Measurements from ENCODE around the gene TBC1D26. TPM values are rescaled to one million over a fixed set of nuclear protein-coding genes. Genes with fewer than 3 reads are reported as not detected.
A peak's percentile ranks its signal among the peaks of the same experiment; 100 is the strongest.
"Not testable (repeated sequence)": the region's sequence is repeated elsewhere in the genome, so short reads cannot be mapped to it uniquely, and the experiment has no call there.

TBC1D26 gene
- total RNA-seq (not detected), total RNA-seq (0 reads per million in 2 donors)

DNA sequence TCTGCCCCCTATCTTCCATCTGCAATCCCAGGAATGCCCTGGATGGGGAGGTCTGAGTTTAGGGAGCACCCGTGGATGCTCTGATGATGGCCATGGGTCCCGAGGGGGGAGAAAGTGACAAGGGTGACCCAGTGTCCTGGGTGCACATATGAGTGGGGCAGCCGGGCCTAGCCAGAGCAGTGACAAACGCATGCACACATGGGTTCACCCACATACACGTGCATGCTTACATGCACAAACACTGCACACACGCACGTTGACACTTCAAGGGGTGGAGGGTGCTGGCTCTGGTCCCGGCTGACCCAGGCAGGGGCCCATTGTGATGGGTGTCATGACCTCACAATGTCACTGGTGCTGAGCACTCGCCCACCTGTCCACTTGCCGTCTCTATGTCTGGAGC, at the start of gene TBC1D26:
TSS of gene TBC1D26 (plus strand) at position 384 of the 400 bp plus-strand sequence. CDS start 3,066 bp downstream, outside the sequence.
- H3K27me3 Mint-ChIP-seq; H3K9me3 ChIP-seq (ENCODE audit: control insufficient read depth, low read length, poor library complexity, severe bottlenecking); H3K36me3 Mint-ChIP-seq (ENCODE audit: low read depth); H3K4me1 Mint-ChIP-seq; H3K4me3 Mint-ChIP-seq; H3K27ac Mint-ChIP-seq; ATAC-seq; DNase-seq: not testable (repeated sequence)

DNA sequence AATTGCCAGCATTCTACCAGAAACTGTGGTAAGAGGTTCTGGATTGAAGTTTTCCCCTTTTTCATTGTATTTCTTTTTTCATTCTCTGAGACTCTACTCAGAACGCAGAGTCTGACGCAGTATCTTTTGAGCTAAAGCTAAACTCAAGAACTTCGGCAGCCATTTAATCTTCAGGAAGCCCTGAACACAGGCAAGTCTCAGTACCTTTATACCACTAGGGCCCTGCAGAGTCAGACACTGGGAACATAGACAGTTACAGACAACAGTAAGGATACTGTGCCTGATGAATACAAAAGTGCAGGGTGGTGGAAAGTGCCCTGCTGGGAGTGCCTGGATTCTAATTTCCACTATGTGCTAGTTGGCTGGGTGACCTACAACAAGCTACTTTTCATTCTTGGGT, 48.9 kb upstream of the TBC1D26 start:
- Mint-ChIP-seq H3K4me3 (peak overlapping the region; percentile 94), H3K4me1 (peaks cover 11% of the 10 kb centered on the region), H3K27ac (peak overlapping the region; percentile 86)
- H3K27me3 Mint-ChIP-seq; DNase-seq; H3K36me3 Mint-ChIP-seq (ENCODE audit: low read depth); H3K9me3 ChIP-seq (ENCODE audit: control insufficient read depth, low read length, poor library complexity, severe bottlenecking): not testable (repeated sequence)
- peak; percentile 35 for ATAC-seq

DNA sequence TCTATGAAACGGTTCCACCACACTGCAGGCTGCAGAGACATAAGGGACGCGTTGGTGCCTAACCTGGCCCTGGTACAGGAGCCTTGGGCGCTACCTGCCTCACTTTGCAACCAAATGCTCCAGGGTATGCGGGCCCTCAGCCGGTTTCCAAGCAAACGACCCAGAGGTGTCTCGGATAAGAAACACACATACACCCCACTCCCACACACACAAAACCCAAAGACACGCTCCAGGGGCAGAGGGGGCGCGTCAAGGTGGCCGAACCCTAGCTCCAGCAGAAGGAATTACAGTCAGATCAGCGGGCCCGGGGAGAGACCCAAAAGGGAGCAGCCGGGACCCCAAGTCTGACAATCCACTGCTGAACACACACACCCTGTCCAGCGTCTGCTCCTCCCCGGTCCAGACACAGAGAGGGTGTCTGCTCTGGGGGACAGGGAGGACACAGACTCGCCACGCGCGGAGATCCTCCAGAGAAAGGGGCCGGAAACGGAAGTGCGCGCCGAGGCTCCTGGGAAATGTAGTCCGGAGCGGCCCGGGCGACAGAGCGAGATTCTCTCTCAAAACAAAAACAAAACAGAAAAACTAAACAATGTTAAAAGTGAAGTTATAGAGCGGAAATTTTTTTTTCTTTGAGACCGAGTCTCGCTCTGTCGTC, 48.1 kb upstream of the TBC1D26 start, which contains the start of gene TRIM16:
TSS of gene TRIM16 (minus strand) at position 488 of the 655 bp plus-strand sequence. CDS start 32,702 bp downstream, outside the sequence.
- H3K4me3 Mint-ChIP-seq = peak within 1 kb of the TSS; percentile 94
- H3K27me3 Mint-ChIP-seq = not testable (repeated sequence)

DNA sequence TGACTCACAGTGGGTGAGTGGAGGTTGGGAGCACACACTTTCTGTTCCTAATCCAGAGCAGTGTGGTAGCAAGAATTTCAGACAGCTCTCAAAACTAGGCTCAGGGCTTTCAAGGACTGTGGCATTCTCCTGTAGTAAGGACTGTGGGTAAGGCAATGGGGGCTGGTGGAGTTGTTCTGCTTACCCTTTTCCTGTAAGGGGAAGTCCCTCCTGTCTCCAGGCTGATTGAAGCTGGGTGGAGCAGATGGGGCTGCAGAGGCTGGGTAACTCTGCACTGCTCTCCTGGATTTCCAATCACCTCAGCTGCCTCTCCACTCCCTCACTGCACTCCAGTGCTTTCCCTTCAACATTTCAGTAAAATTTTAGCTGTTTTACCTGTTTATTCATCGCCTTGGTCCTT, 44.6 kb upstream of the TBC1D26 start:
- not testable (repeated sequence) for H3K4me3 Mint-ChIP-seq; H3K27ac Mint-ChIP-seq; H3K36me3 Mint-ChIP-seq (ENCODE audit: low read depth); H3K27me3 Mint-ChIP-seq; ATAC-seq; H3K9me3 ChIP-seq (ENCODE audit: control insufficient read depth, low read length, poor library complexity, severe bottlenecking); DNase-seq
- peaks cover 11% of the 10 kb centered on the region for H3K4me1 Mint-ChIP-seq

More for the DNA sequence above, 48.1 kb upstream of the TBC1D26 start, which contains the start of gene TRIM16:
- H3K4me1 Mint-ChIP-seq = peaks cover 11% of the 10 kb centered on the region
- H3K27ac Mint-ChIP-seq = peak within 1 kb of the TSS; percentile 86
- DNase-seq (peak; percentile 69 to 72 (median 71)), ATAC-seq (peak; percentile 95)
- not testable (repeated sequence) for H3K9me3 ChIP-seq (ENCODE audit: control insufficient read depth, low read length, poor library complexity, severe bottlenecking); H3K36me3 Mint-ChIP-seq (ENCODE audit: low read depth)

- not testable (repeated sequence) for ATAC-seq; DNase-seq; H3K36me3 Mint-ChIP-seq (ENCODE audit: low read depth); H3K4me1 Mint-ChIP-seq; H3K9me3 ChIP-seq (ENCODE audit: control insufficient read depth, low read length, poor library complexity, severe bottlenecking); H3K27me3 Mint-ChIP-seq
- Mint-ChIP-seq H3K4me3 (peak overlapping the region; percentile 98), H3K27ac (peak overlapping the region; percentile 95)
Measured at GRCh38 chr17:15698967-15699366, 33.1 kb upstream of the TBC1D26 start.

- ATAC-seq = peak; percentile 96
- H3K27me3 Mint-ChIP-seq; H3K4me1 Mint-ChIP-seq; H3K36me3 Mint-ChIP-seq (ENCODE audit: low read depth); H3K9me3 ChIP-seq (ENCODE audit: control insufficient read depth, low read length, poor library complexity, severe bottlenecking): not testable (repeated sequence)
- peak within 1 kb of the TSS; percentile 98 for H3K4me3 Mint-ChIP-seq
- H3K27ac Mint-ChIP-seq = peak within 1 kb of the TSS; percentile 95
- DNase-seq = peak; percentile 76 to 92 (median 91)
Measured at GRCh38 chr17:15699413-15699924, 32.6 kb upstream of the TBC1D26 start, which contains the start of gene ZNF286A. TSS of gene ZNF286A (plus strand) at chr17:15699752. CDS start at chr17:15700330, 578 bp downstream.

DNA sequence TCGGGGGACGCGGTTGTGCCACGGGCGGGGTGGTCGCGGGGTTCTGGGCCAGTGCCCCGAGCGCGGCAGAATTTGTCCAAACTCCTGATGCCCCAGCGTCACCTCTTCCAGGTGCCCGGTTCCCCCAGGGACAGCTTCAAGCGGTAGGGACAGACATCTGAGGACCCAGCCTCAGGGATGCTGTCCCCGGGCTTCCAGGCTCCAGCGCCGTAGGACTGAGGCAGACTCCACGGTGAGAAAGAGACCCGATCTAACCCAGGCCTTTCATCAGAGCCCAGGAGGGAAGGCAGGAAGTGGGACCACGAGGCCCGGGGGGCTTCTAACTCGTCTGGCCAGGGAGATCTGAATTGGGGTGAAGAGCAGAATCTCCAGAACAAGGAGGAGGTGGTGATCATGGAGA, 32.1 kb upstream of the TBC1D26 start:
- not testable (repeated sequence) for H3K27me3 Mint-ChIP-seq; H3K36me3 Mint-ChIP-seq (ENCODE audit: low read depth); H3K4me1 Mint-ChIP-seq; H3K9me3 ChIP-seq (ENCODE audit: control insufficient read depth, low read length, poor library complexity, severe bottlenecking); DNase-seq
- peak; percentile 2 for ATAC-seq
- Mint-ChIP-seq H3K4me3 (peak overlapping the region; percentile 98), H3K27ac (peak overlapping the region; percentile 95)

- not testable (repeated sequence) for H3K4me3 Mint-ChIP-seq; H3K36me3 Mint-ChIP-seq (ENCODE audit: low read depth); H3K27ac Mint-ChIP-seq; DNase-seq; H3K9me3 ChIP-seq (ENCODE audit: control insufficient read depth, low read length, poor library complexity, severe bottlenecking); ATAC-seq; H3K27me3 Mint-ChIP-seq; H3K4me1 Mint-ChIP-seq
Measured at GRCh38 chr17:15704239-15704638, 27.8 kb upstream of the TBC1D26 start.

DNA sequence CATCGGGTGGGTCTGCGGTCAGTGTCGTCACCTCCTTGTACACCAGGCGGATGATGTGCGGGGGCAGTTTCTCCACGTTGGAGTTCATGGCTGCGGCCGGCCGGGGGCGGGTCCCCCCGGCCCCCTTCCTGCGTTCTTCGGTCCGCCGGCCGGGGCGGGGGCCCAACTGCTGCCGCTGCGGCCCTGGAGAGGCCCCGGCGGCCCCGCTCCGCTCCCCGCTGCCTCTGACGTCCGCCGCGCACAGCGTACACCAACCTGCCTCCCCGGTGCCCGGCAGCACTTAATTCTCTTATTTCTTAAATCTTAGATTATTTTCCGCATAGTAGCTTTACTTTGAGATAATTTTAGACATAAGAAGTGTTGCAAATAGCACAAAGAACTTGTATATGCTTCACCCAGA, 27.3 kb upstream of the TBC1D26 start:
- H3K27ac Mint-ChIP-seq; H3K4me3 Mint-ChIP-seq; H3K27me3 Mint-ChIP-seq; DNase-seq; H3K9me3 ChIP-seq (ENCODE audit: control insufficient read depth, low read length, poor library complexity, severe bottlenecking); H3K4me1 Mint-ChIP-seq; H3K36me3 Mint-ChIP-seq (ENCODE audit: low read depth); ATAC-seq: not testable (repeated sequence)

GRCh38 chr17:15708879-15709278, 23.2 kb upstream of the TBC1D26 start:
- H3K9me3 ChIP-seq (ENCODE audit: control insufficient read depth, low read length, poor library complexity, severe bottlenecking); H3K4me1 Mint-ChIP-seq; H3K27me3 Mint-ChIP-seq; H3K36me3 Mint-ChIP-seq (ENCODE audit: low read depth); H3K4me3 Mint-ChIP-seq; H3K27ac Mint-ChIP-seq; DNase-seq; ATAC-seq: not testable (repeated sequence)

DNA sequence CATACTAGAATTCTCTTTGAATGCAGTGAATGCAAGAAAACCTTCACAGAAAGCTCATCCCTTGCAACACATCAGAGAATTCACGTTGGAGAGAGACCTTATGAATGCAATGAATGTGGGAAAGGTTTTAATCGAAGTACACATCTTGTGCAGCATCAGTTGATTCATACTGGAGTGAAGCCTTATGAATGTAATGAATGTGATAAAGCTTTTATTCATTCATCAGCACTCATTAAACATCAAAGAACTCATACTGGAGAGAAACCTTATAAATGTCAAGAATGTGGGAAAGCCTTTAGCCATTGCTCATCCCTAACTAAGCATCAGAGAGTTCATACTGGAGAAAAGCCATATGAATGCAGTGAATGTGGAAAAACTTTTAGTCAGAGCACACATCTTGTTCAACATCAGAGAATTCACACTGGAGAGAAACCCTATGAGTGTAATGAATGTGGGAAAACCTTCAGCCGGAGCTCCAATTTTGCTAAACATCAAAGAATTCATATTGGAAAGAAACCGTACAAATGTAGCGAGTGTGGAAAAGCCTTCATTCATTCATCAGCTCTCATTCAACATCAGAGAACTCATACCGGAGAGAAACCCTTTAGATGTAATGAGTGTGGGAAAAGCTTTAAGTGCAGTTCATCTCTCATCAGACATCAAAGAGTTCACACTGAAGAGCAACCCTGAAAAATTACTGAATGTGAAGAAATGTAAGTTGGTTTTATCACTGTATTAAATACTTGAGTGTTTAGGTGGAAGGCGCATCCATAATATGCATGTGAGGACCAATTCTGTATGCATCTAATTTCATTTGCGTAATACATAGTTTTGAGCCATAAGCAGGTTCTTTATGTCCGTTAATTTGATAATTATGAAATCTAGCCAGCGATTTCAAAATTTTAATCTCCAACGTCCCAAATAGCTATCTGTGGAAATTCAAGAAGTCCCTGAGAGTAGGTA, 15.2 kb upstream of the TBC1D26 start:
- H3K27ac Mint-ChIP-seq; H3K27me3 Mint-ChIP-seq; ATAC-seq; DNase-seq; H3K36me3 Mint-ChIP-seq (ENCODE audit: low read depth); H3K4me1 Mint-ChIP-seq; H3K4me3 Mint-ChIP-seq: not testable (repeated sequence)
- peaks cover 12% of the 10 kb centered on the region for H3K9me3 ChIP-seq (ENCODE audit: control insufficient read depth, low read length, poor library complexity, severe bottlenecking)

DNA sequence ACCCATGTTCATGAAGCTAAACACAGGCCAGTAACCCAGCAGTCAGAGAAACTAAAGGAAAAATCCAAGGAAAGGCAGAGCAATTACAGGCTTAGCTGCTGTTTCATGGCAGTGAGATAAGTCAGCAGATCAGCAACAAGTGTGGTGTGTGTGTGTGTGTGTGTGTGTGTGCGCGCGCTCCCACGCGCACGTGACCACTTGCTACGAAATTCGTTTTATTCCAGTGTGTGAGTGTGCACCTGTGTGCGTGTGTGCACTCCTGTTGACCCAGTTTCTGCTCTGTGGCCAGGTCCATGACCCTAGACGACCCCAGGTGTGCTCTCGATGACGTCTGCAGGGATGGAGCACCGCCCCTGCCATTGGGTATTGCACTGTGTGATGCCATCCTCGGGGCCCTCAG, 1.5 kb upstream of the TBC1D26 start:
- ATAC-seq; H3K9me3 ChIP-seq (ENCODE audit: control insufficient read depth, low read length, poor library complexity, severe bottlenecking); H3K27me3 Mint-ChIP-seq; H3K27ac Mint-ChIP-seq; H3K36me3 Mint-ChIP-seq (ENCODE audit: low read depth); H3K4me3 Mint-ChIP-seq; H3K4me1 Mint-ChIP-seq; DNase-seq: not testable (repeated sequence)

DNA sequence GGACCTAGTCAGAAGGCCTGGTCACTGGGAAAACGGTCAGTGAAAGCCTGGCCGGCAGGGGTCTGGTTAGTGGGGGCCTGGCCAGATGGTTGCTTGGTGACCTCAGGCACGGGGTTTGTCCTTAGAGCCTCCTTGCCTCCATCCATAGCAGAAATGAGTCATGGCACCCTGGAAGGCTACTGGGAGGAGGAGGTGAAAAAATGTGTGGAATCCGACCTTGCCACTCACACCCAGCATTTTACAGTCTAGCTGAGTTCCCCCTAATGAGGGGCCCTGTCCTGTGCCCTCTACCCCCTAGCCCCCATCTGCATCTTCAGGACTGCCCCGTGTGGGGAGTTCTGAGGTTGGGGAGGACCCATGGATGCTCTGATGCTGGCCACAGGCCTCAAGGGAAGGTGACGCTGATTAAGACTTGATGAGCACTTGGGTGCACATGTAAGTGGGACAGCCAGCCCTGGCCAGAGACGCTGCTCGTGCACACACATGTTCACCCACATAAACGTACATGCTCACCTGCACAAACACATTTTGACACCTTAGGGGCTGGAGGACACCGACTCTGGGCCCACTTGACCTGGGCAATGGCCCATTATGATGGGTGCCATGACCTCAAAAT, 1.2 kb downstream of the TBC1D26 start:
- H3K27me3 Mint-ChIP-seq; H3K9me3 ChIP-seq (ENCODE audit: control insufficient read depth, low read length, poor library complexity, severe bottlenecking); DNase-seq; H3K4me3 Mint-ChIP-seq; H3K4me1 Mint-ChIP-seq; H3K27ac Mint-ChIP-seq; ATAC-seq; H3K36me3 Mint-ChIP-seq (ENCODE audit: low read depth): not testable (repeated sequence)

Measured in T-helper 17 cell (primary cell).